Left renal pelvis (tissue), 4 donors: Measurements from ENCODE around the gene HMGXB3. TPM values are rescaled to one million over a fixed set of nuclear protein-coding genes. Genes with fewer than 3 reads are reported as not detected.
"Not testable (repeated sequence)": the region's sequence is repeated elsewhere in the genome, so short reads cannot be mapped to it uniquely, and the experiment has no call there.

Experiments
- DNase-seq, 4 donors: peaks; one replicate each; pipeline ENCODE4 v3.0.0-alpha.2; 2013; ENCODE audit warnings: low read depth in 4 of 4, low spot score in 3 of 4
- polyA plus RNA-seq, 4 donors: library from polyadenylated mRNA; unstranded; fragments of 120-200 nt; gene quantifications; one replicate each; pipeline ENCODE4 v1.2.1, GENCODE V29; 2013; ENCODE audit not compliant: insufficient read length in 4 of 4

The HMGXB3 gene
- polyA plus RNA-seq, 4 donors, result 25.3 to 37.9 (median 31.1) TPM

DNA sequence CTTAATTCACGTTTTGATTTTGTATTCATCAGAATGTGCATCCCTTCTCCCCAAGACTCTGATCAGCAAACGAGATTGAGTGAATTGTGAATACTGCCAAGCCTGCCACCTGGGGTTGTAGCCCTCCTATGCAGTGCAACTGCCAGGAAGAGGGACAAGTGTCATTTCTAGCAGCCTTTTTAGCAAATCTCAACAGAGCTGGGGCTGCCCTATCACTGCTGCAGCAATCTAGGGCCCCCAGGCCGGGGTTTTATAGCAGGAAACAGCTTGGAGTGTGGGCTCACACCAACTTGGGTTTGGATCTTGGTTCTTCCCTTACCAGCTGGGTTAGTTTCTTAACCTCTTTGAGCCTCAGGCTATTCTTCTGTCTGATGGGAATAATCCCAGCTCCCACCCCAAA lies 81.8 kb downstream of the HMGXB3 start:
- no peak for DNase-seq

DNA sequence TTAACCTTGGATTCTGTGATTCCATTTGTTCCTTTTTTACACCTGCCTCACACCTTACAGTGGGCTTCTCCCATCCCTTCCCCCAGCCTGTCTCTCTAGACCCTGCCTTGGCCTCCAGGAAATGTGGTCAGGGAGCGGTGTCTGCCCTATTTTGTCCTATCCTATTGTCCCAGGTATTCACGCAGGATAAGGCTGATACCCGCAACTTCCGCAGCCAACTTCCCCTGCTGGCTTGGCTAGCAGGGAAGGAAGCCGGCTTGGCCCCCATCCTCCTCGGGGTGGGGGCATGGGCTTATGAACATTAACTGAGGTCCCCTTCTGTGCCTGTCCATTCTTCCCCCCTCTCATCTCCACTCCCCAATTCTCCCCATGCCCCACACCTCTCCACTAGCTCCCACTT lies 82.3 kb downstream of the HMGXB3 start:
- no peak for DNase-seq

DNA sequence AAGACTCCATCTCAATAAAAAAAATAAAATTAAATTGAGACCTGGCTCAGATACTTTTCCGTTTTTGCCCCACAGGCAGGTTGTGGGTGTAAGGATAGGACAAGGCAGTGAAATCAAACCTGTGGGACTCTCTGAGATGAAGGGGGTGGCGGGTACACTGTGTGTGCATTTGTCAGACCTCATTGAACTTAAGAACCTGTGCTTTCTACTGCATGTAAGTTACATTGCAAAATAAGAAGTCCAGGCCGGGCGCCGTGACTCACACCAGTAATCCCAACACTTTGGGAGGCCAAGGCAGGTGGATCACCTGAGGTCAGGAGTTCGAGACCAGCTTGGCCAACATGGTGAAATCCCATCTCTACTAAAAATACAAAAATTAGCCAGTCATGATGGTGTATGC lies 84.2 kb downstream of the HMGXB3 start:
- DNase-seq, result not testable (repeated sequence)

DNA sequence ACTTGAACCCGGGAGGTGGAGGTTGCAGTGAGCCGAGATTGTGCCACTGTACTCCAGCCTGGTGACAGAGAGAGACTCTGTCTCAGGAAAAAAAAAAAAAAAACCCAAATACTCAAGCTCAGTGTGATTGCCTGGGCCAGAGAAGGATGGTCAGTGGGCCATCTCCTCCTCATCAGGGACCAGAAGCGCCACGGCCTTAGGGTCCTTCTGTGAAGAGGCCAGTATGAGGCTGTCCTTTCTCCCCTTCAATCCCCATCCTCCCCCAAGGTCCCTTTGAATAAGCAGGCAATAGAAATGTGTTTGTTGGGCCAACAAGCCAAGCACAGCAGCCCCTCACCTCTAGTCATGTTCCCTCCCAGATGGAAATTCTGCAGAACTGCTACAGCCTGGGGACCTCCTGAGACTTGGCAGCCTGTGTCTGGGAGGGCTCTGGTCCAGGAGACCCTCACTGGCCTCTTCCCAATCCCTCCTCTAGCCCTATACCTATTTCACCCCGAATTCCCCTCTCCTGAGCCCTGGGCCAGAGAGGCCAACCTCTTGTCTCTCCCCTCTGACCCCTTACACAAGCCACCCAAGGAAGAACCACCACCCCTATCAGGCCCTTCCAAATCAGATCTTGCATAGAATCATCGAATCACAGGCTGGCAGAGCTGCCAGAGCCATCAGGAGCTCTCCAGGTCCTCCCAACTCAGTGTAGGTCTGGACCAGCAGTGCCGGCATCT lies 84.8 kb downstream of the HMGXB3 start:
- no peak for DNase-seq

DNA sequence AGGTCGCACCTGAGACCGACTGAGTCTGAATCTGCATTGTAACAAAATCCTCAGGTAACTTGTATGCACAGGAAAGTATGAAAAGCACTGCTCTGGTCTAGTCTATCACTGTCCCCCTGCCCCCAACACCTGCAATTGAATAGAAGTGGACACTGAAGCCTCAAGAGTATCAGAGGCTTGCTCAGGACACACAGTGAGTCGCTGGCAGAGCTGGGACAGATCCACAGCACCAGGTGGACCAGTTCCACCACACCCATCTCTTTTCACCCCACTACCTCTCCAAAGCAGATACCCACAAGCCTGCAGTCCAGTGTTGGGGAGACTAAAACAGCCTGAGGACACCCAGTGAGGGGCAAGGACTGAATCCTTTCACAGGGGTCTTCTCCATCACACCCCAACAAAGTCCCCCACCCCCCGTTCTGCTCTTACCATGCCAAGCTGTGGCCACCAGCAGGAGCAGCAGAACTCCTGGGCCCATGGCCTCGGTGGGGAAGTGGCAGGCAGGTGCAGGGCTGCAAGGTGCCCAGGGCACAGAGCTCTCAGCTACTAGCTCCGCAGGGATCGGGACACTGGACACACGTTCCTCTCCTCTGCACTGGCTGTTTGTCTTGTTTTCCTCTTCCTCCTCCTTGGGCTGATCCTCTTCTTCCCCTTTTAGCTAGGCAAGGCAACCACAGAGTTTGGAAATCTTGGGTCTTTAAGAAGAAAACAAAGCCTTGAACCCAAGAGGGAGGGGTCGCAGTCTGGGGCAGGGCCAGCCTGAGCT lies 85.6 kb downstream of the HMGXB3 start, which contains the start of gene CSF1R:
TSS of gene CSF1R (minus strand) at position 605 of the 766 bp plus-strand sequence. CDS start at position 478, 127 bp downstream.
- no peak for DNase-seq

DNA sequence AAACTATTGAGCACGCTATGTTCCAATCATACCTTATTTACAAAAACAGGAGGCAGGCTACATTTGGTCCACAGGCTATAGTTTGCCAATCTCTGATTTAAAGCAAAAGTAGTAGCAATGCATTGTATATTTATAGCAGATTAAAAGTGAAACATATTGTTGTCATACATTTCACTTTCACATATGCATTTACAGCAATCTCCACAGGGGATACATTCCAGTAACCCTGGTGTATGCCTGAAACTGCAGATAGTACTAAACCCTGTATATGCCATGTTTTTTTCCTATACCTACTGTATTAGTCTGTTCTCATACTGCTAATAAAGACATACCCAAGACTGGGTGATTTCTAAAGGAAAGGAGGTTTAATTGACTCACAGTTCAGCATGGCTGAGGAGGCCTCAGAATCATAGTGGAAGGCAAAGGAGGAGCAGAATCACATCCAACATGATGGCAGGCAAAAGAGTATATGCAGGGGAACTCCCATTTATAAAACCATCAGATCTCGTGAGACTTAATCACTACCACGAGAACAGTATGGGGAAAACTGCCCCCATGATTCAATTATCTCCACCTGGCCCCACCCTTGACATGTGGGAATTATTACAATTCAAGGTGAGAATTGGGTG lies 91.7 kb downstream of the HMGXB3 start:
- DNase-seq, result no peak

DNA sequence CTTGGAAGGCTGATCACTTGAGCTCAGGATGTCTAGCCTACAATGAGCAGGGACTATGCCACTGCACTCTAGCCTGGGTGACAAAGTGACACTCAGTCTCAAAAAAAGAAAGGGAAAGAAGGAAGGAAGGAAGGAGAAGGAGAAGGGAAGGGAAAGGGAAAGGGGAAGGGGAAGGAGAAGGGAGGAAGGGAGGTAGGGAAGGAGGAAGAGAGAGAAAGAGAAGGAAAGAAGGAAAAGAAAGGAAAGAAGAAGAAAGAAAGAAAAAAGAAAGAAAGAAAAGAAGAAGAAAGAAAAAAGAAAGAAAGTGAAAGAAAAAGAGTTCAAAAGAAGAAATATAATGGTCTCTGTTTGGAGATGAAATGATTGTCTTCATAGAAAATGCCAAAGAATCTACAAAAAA lies 96.6 kb downstream of the HMGXB3 start:
- no peak for DNase-seq

DNA sequence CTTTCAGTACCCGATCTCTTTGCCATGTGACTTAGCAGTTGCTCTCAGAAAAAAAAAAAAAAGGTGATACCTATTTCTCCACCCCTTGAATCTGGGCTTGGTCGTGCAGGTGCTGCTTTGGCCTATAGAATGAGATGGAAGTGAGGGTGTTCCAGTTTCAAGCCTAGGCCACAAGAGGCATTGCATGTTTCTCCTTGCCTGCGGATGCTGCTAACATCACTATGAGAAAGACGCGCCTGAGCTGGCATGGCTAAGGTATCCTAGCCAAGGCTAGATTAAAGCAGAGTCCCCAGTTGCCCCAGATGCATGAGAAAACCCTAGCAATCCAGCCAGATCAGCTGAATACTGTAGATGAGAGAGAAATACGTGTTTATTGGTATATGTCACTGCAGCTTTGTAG lies 100.5 kb downstream of the HMGXB3 start:
- no peak for DNase-seq

Other genes with a start within 250 kb of the HMGXB3 start
- gene PDE6A, start 55.9 kb upstream of the HMGXB3 start, polyA plus RNA-seq, result under 1 TPM; 0.09 to 0.21 (median 0.10) TPM
- 10 to 100 TPM; 16.0 to 22.9 (median 20.4) TPM for gene SLC26A2, start 40.0 kb upstream of the HMGXB3 start, polyA plus RNA-seq
- gene TIGD6, start 85 bp upstream of the HMGXB3 start, polyA plus RNA-seq, result 1 to 10 TPM; 3.6 to 8.2 (median 5.7) TPM
- gene CSF1R, start 85.8 kb downstream of the HMGXB3 start, polyA plus RNA-seq, result 10 to 100 TPM; 15.4 to 36.1 (median 17.1) TPM
- 100 to 1,000 TPM; 133 to 196 (median 138) TPM for gene PDGFRB, start 155.1 kb downstream of the HMGXB3 start, polyA plus RNA-seq
- gene CDX1, start 166.0 kb downstream of the HMGXB3 start, polyA plus RNA-seq, result under 1 TPM; 0.10 to 0.73 (median 0.53) TPM
- under 1 TPM in 3 of 4 donors, not detected in 1; 0.06 to 0.13 (median 0.11) TPM for gene SLC6A7, start 189.3 kb downstream of the HMGXB3 start, polyA plus RNA-seq